Measurements from ENCODE around the gene LRRC4B. TPM values are rescaled to one million over a fixed set of nuclear protein-coding genes. Genes with fewer than 3 reads are reported as not detected.

Gene LRRC4B
- total RNA-seq, 4 donors from 2014 or later: 0.59 to 3.0 (median 1.6) TPM

GRCh38 chr19:50517704-50518075, 50.5 kb downstream of the LRRC4B start:
- no peaks in the 10 kb centered on the region for H3K27me3 ChIP-seq
- H3K4me3 ChIP-seq (replicated peaks in 1 of 3): no peak overlapping the region
- DNase-seq: no peak
- no peak for TF ChIP-seq CTCF (IDR thresholded peaks at IDR 0.05)
- TF ChIP-seq POLR2A (IDR thresholded peaks at IDR 0.05): no peak
- no peak overlapping the region for H3K27ac ChIP-seq
- intact Hi-C loops (cut with DNase I): no loop called here
- no peaks in the 10 kb centered on the region for H3K36me3 ChIP-seq
- no peaks in the 10 kb centered on the region for H3K4me1 ChIP-seq
- H3K9me3 ChIP-seq: no peaks in the 10 kb centered on the region
- 97 to 98% methylated on average over 25 to 34 of the region's 37 CpGs for WGBS, 2 donors

GRCh38 chr19:50516964-50517703, 51.1 kb downstream of the LRRC4B start:
- Histone ChIP-seq H3K36me3 (no peaks in the 10 kb centered on the region), H3K4me1 (no peaks in the 10 kb centered on the region), H3K4me3 (replicated peaks in 1 of 3) (peak overlapping the region in 1 of 3 donors; percentile 9), H3K27ac (no peak overlapping the region), H3K9me3 (no peaks in the 10 kb centered on the region), H3K27me3 (no peaks in the 10 kb centered on the region)
- no peak for DNase-seq
- 51 to 61% methylated on average over 44 to 46 of the region's 53 CpGs for WGBS, 2 donors
- intact Hi-C loops (cut with DNase I): no loop called here
- TF ChIP-seq CTCF (IDR thresholded peaks at IDR 0.05) (no peak), POLR2A (IDR thresholded peaks at IDR 0.05) (no peak)

GRCh38 chr19:50516456-50516855, 51.8 kb downstream of the LRRC4B start:
- H3K27ac ChIP-seq: no peak overlapping the region
- no peaks in the 10 kb centered on the region for H3K4me1 ChIP-seq
- no peak for TF ChIP-seq POLR2A (IDR thresholded peaks at IDR 0.05)
- TF ChIP-seq CTCF (IDR thresholded peaks at IDR 0.05): no peak
- H3K36me3 ChIP-seq: no peaks in the 10 kb centered on the region
- no peaks in the 10 kb centered on the region for H3K27me3 ChIP-seq
- DNase-seq: no peak
- intact Hi-C loops (cut with DNase I): no loop called here
- no peak overlapping the region for H3K4me3 ChIP-seq (replicated peaks in 1 of 3)
- 46 to 52% methylated on average over 12 of the region's 12 CpGs for WGBS, 2 donors
- no peaks in the 10 kb centered on the region for H3K9me3 ChIP-seq

- intact Hi-C loops (cut with DNase I): no loop called here
- no peak overlapping the region for H3K4me3 ChIP-seq (replicated peaks in 1 of 3)
- no peaks in the 10 kb centered on the region for H3K27me3 ChIP-seq
- WGBS, 2 donors: 51 to 83% methylated on average over 6 to 7 of the region's 11 CpGs
- H3K9me3 ChIP-seq: no peaks in the 10 kb centered on the region
- H3K27ac ChIP-seq: no peak overlapping the region
- no peak for DNase-seq
- H3K36me3 ChIP-seq: no peaks in the 10 kb centered on the region
- peaks cover 4 to 8% of the 10 kb centered on the region in 2 donors for H3K4me1 ChIP-seq
- TF ChIP-seq CTCF (IDR thresholded peaks at IDR 0.05): no peak
- no peak for TF ChIP-seq POLR2A (IDR thresholded peaks at IDR 0.05)
These were observed 53.1 kb downstream of the LRRC4B start for GRCh38 chr19:50515168-50515561.

GRCh38 chr19:50514346-50515167, 53.7 kb downstream of the LRRC4B start:
- TF ChIP-seq POLR2A (IDR thresholded peaks at IDR 0.05) (no peak), CTCF (IDR thresholded peaks at IDR 0.05) (no peak)
- Histone ChIP-seq H3K4me3 (replicated peaks in 1 of 3) (no peak overlapping the region), H3K4me1 (peaks cover 6 to 10% of the 10 kb centered on the region in 2 donors), H3K9me3 (no peaks in the 10 kb centered on the region), H3K27ac (no peak overlapping the region), H3K36me3 (no peaks in the 10 kb centered on the region), H3K27me3 (no peaks in the 10 kb centered on the region)
- no peak for DNase-seq
- intact Hi-C loops (cut with DNase I): loop anchor here (5.0 kb wide), 1 partner anchor 37 kb away; the partner anchor contains the start of genes EMC10 and GARIN5A
- 46 to 57% methylated on average over 32 to 34 of the region's 38 CpGs for WGBS, 2 donors

All from thyroid gland (tissue), 4 donors.